ENCODE results near the gene WDR31.
A peak's percentile ranks its signal among the peaks of the same experiment; 100 is the strongest.

WDR31 gene

GRCh38 chr9:113281356-113281755 is 58.7 kb downstream of the WDR31 start:
- no peaks in the 10 kb centered on the region for H3K27me3 ChIP-seq (ENCODE audit: low read depth)
- peaks cover 78% of the 10 kb centered on the region for H3K36me3 ChIP-seq (replicated peaks)
- H3K4me3 ChIP-seq, result no peak overlapping the region
- H3K9me3 ChIP-seq, result no peaks in the 10 kb centered on the region
- peaks cover 22% of the 10 kb centered on the region for H3K4me1 ChIP-seq
- peak; percentile 75 to 95 for DNase-seq (ENCODE audit: low spot score in 2 of 2)
- in situ Hi-C loops (cut with MboI; ENCODE audit: low sequenced_read_pairs), result no loop called here

- DNase-seq (ENCODE audit: low spot score in 2 of 2), result no peak
- no peaks in the 10 kb centered on the region for H3K27me3 ChIP-seq (ENCODE audit: low read depth)
- peaks cover 25% of the 10 kb centered on the region for H3K4me1 ChIP-seq
- peaks cover 63% of the 10 kb centered on the region for H3K36me3 ChIP-seq (replicated peaks)
- H3K4me3 ChIP-seq, result no peak overlapping the region
- in situ Hi-C loops (cut with MboI; ENCODE audit: low sequenced_read_pairs), result loop anchor here (5.0 to 10.0 kb wide), 2 partner anchors 128 to 306 kb away; no protein-coding TSS in a partner anchor
- H3K9me3 ChIP-seq, result no peaks in the 10 kb centered on the region
Observed at GRCh38 chr9:113278840-113279239, 61.2 kb downstream of the WDR31 start.

DNA sequence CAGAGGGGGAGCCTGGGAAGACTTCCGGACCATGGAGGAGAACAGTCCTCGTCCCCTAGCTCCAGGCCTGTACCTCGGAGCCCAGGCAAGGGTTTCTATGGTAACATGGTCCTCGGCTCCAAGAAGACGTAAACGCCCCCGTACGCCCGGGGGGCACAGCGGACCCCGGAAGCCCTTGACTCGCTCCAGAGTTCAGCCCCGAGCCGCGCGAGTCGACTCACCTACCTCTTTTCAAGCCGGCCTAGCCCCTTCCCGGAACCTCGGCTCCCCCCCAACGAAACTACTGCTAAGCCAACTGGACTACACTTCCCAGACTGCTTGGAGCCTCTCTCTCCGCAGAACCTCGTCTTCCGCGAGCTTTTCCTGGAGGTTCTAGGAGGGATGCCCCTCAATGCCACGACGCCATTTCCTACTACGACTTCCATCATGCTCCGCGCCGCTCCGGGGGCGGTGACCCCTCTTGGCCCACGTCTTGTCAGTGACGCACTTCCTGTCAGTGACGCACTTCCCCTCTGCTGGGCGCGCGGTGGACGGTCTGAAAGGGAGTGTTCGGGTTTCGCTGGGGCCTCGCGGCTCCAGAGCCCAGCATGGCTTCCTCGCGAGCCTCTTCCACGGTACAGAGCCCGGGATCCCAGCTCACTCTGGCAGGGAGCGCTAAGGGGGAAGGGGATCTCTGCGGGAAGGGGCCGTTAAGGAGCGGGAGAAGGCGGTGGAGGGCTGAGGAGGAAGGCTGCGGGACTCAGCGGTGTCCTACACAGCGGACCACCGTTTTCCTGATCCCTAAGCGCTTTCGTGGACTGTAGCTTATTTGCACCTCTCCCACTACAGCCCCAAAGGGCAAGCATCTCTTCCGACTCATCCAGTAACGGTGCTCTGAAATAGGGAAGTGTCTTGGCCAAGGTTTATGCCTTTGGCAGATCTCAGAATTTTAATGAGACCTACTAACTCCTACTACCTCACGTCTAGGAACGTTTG is 64.6 kb downstream of the WDR31 start, which contains the start of the genes CDC26 and PRPF4:
TSS of gene CDC26 (minus strand) at position 416 of the 975 bp plus-strand sequence. CDS start 3,065 bp downstream, outside the sequence.
TSS of gene PRPF4 (plus strand) at position 502 of the 975 bp plus-strand sequence. CDS start at position 588, 86 bp downstream.
- Histone ChIP-seq H3K4me1 (peaks cover 13% of the 10 kb centered on the region), H3K27me3 (ENCODE audit: low read depth) (no peaks in the 10 kb centered on the region), H3K4me3 (peak within 1 kb of the TSS; percentile 95), H3K9me3 (no peaks in the 10 kb centered on the region), H3K36me3 (replicated peaks) (peaks cover 49% of the 10 kb centered on the region)
- peak; percentile 95 to 98 for DNase-seq (ENCODE audit: low spot score in 2 of 2)
- in situ Hi-C loops (cut with MboI; ENCODE audit: low sequenced_read_pairs), result loop anchor here (5.0 to 10.0 kb wide), 2 partner anchors 132 to 309 kb away; no protein-coding TSS in a partner anchor

DNA sequence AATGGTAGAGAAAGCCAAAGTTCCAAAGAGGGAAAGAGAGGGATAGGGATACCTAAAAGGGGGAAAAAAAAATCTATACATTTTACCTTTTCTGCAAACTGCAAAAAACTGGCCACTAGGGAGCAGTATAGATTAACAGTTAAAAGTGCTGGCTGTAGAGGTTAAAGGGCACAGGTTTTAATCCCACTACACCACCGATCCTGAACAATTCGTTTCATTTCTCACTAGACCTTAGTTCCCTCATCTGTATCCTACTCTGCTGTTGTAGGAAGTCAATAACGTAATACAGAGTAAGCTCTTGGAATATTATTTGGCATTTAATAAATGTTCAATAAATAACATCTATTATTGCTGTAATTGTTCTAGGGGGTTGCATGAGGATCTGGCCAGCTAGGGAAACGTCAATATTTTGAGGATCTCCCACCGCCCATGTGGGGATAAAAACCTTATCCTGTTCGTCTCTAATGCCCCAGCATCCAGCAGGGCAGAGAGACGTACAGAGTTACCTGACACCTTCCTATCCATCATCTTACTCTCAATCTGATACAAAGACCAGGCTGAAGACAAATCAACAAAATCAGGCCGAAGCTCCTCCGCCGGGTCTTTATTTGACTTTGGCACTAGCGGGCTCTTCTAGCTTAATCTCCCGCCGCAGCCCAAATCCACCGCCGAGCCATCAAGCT is 65.5 kb downstream of the WDR31 start:
- in situ Hi-C loops (cut with MboI; ENCODE audit: low sequenced_read_pairs), result loop anchor here (5.0 to 10.0 kb wide), 3 partner anchors 133 to 383 kb away; no protein-coding TSS in a partner anchor
- DNase-seq (ENCODE audit: low spot score in 2 of 2), result peak; percentile 61 to 72
- Histone ChIP-seq H3K36me3 (replicated peaks) (peaks cover 47% of the 10 kb centered on the region), H3K4me1 (peaks cover 7% of the 10 kb centered on the region), H3K9me3 (no peaks in the 10 kb centered on the region), H3K4me3 (peak overlapping the region; percentile 95), H3K27me3 (ENCODE audit: low read depth) (no peaks in the 10 kb centered on the region)

GRCh38 chr9:113269871-113270270 is 70.2 kb downstream of the WDR31 start:
- in situ Hi-C loops (cut with MboI; ENCODE audit: low sequenced_read_pairs), result loop anchor here (5.0 to 10.0 kb wide), 2 partner anchors 315 to 387 kb away; no protein-coding TSS in a partner anchor
- H3K36me3 ChIP-seq (replicated peaks), result peaks cover 32% of the 10 kb centered on the region

DNA sequence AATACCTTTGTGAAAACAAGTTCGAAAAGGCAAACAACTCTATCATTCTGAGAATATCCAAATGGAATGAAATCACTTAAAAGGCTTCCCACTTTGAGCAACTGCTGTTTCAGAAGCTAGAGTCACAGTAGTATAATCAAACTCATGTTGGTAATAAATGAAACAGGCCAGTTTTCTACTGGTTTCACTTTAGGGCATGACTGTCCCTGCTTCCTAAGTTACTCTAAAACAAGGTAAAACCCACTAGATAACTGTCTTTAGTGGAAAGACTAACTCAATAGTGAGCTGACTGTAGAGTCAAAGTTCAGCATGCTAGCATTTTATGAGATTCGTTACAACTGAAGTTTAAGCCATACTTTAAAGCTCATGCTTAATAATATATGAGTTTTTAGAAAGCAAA is 70.7 kb downstream of the WDR31 start:
- in situ Hi-C loops (cut with MboI; ENCODE audit: low sequenced_read_pairs), result no loop called here
- no peak for DNase-seq (ENCODE audit: low spot score in 2 of 2)
- Histone ChIP-seq H3K27me3 (ENCODE audit: low read depth) (no peaks in the 10 kb centered on the region), H3K4me1 (peaks cover 3% of the 10 kb centered on the region; the same call in 1 of the 2 replicates), H3K4me3 (no peak overlapping the region), H3K36me3 (replicated peaks) (peaks cover 32% of the 10 kb centered on the region), H3K9me3 (no peaks in the 10 kb centered on the region)

More at GRCh38 chr9:113269871-113270270, 70.2 kb downstream of the WDR31 start:
- Histone ChIP-seq H3K9me3 (no peaks in the 10 kb centered on the region), H3K4me3 (no peak overlapping the region), H3K4me1 (peaks cover 3% of the 10 kb centered on the region; the same call in 1 of the 2 replicates), H3K27me3 (ENCODE audit: low read depth) (no peaks in the 10 kb centered on the region)
- no peak for DNase-seq (ENCODE audit: low spot score in 2 of 2)

DNA sequence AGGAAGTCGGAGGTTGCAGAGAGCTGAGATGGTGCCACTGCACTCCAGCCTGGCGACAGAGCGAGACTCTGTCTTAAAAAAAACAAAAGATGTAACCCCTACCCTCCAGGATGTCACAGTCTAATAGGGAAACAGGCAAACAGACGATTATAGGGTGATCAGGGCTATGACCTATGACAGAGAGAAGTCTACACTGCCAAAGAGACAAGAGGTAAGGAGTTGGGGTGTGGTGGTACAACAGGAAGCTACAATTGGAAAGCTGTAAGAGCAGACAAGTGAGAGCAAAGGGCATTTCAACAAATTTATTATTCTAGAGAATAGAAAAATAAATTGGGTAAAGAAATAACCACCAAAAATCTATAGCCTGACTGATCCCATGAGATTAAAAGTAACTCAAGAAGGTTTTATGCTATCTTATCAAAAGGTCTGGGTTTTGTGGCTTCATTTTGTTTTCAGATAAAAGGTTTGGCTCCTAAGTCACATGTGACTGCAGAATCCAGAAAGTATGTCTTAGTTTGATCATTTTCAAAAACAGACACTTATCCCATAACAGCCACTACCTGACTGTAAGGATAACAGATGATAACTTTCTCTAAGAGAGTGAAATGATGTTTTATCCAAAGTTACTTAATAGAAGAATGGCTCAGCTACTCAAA is 72.0 kb downstream of the WDR31 start:
- Histone ChIP-seq H3K36me3 (replicated peaks) (peaks cover 32% of the 10 kb centered on the region), H3K27me3 (ENCODE audit: low read depth) (no peaks in the 10 kb centered on the region), H3K4me3 (no peak overlapping the region), H3K9me3 (no peaks in the 10 kb centered on the region), H3K4me1 (no peaks in the 10 kb centered on the region)
- in situ Hi-C loops (cut with MboI; ENCODE audit: low sequenced_read_pairs), result no loop called here
- no peak for DNase-seq (ENCODE audit: low spot score in 2 of 2)

- no peak overlapping the region for H3K4me3 ChIP-seq
- peaks cover 32% of the 10 kb centered on the region for H3K36me3 ChIP-seq (replicated peaks)
- DNase-seq (ENCODE audit: low spot score in 2 of 2), result no peak
- no peaks in the 10 kb centered on the region for H3K9me3 ChIP-seq
- H3K27me3 ChIP-seq (ENCODE audit: low read depth), result no peaks in the 10 kb centered on the region
- H3K4me1 ChIP-seq, result no peaks in the 10 kb centered on the region
- in situ Hi-C loops (cut with MboI; ENCODE audit: low sequenced_read_pairs), result no loop called here
Observed at GRCh38 chr9:113266174-113266573, 73.9 kb downstream of the WDR31 start.
